Activated naive CD4-positive, alpha-beta T cell treated with anti-CD3 and anti-CD28 coated beads, Interleukin-2, amount 10 ng/mL, durations not matched to agents 7 days and 5 days (primary cell): ENCODE data around the gene TOR1A.

Experiments
- CTCF ChIA-PET: fragments of 350-600 bp; sonication (Branson Sonifier 250); formaldehyde crosslinking; loops from one replicate; lab custom pipeline; 2021; ENCODE audit warnings: antibody characterized with exemption; lab: Charles Lee
- DNase-seq: peaks from one replicate; pipeline ENCODE4 v3.0.0-alpha.2; 2020
- H3K27ac Mint-ChIP-seq: one replicate; pipeline ENCODE4 v1.8.0; 2021; ENCODE audit warnings: mild to moderate bottlenecking, moderate library complexity, mixed read lengths
- H3K27me3 Mint-ChIP-seq: one replicate; pipeline ENCODE4 v1.8.0; 2021; ENCODE audit warnings: mild to moderate bottlenecking, mixed read lengths
- H3K36me3 Mint-ChIP-seq: one replicate; pipeline ENCODE4 v1.8.0; 2021; ENCODE audit warnings: mixed read lengths
- H3K4me1 Mint-ChIP-seq: one replicate; pipeline ENCODE4 v1.8.0; 2021; ENCODE audit warnings: mixed read lengths
- H3K4me3 Mint-ChIP-seq: one replicate; pipeline ENCODE4 v1.8.0; 2021; ENCODE audit warnings: mild to moderate bottlenecking, moderate library complexity, mixed read lengths
- H3K9me3 Mint-ChIP-seq: one replicate; pipeline ENCODE4 v1.8.0; 2021; ENCODE audit warnings: mixed read lengths

Gene TOR1A, protein sequence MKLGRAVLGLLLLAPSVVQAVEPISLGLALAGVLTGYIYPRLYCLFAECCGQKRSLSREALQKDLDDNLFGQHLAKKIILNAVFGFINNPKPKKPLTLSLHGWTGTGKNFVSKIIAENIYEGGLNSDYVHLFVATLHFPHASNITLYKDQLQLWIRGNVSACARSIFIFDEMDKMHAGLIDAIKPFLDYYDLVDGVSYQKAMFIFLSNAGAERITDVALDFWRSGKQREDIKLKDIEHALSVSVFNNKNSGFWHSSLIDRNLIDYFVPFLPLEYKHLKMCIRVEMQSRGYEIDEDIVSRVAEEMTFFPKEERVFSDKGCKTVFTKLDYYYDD

DNA sequence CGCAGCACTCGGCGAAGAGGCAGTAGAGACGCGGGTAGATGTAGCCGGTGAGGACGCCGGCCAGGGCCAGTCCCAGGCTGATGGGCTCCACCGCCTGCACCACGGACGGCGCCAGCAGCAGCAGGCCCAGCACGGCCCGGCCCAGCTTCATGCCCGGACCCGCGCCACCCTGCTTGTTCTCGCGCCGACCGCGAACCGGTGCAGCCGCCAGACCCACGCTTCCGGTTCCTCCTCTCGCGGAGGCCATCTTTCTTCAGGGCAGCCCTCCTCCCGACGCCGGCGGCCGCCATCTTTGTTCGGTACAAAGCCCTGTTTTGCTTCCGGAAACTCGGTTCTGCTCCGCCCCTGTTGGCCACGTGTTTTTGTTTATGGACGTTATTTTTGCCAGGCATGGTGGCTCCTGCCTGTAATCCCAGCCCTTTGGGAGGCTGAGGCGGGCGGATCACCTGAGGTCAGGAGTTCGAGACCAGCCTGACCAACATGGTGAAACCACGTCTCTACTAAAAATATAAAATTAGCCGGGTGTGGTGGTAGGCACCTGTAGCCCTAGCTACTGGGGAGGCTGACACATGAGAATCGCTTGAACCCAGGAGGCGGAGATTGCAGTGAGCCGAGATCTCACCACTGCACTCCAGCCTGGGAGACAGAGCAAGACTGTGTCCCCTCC is at the start of gene TOR1A:
Gene TOR1A (minus strand): TSS at position 202 of the 667 bp plus-strand sequence. CDS start 51 bp downstream, at position 151.
- CTCF ChIA-PET: no interaction called here
- H3K27ac Mint-ChIP-seq: peak within 1 kb of the TSS; percentile 87
- peak; percentile 96 for DNase-seq
- H3K9me3 Mint-ChIP-seq: no peaks in the 10 kb centered on the region
- peak within 1 kb of the TSS; percentile 79 for H3K4me3 Mint-ChIP-seq
- no peaks in the 10 kb centered on the region for H3K27me3 Mint-ChIP-seq
- H3K36me3 Mint-ChIP-seq: peaks cover 26% of the 10 kb centered on the region
- peaks cover 19% of the 10 kb centered on the region for H3K4me1 Mint-ChIP-seq

GRCh38 chr9:129871046-129871445 is 47.1 kb upstream of the TOR1A start:
- no peaks in the 10 kb centered on the region for H3K27me3 Mint-ChIP-seq
- H3K36me3 Mint-ChIP-seq: peaks cover 66% of the 10 kb centered on the region
- H3K27ac Mint-ChIP-seq: peak overlapping the region; percentile 92
- CTCF ChIA-PET: no interaction called here
- no peaks in the 10 kb centered on the region for H3K9me3 Mint-ChIP-seq
- peak; percentile 6 for DNase-seq
- H3K4me1 Mint-ChIP-seq: peaks cover 71% of the 10 kb centered on the region
- peak overlapping the region; percentile 67 for H3K4me3 Mint-ChIP-seq

DNA sequence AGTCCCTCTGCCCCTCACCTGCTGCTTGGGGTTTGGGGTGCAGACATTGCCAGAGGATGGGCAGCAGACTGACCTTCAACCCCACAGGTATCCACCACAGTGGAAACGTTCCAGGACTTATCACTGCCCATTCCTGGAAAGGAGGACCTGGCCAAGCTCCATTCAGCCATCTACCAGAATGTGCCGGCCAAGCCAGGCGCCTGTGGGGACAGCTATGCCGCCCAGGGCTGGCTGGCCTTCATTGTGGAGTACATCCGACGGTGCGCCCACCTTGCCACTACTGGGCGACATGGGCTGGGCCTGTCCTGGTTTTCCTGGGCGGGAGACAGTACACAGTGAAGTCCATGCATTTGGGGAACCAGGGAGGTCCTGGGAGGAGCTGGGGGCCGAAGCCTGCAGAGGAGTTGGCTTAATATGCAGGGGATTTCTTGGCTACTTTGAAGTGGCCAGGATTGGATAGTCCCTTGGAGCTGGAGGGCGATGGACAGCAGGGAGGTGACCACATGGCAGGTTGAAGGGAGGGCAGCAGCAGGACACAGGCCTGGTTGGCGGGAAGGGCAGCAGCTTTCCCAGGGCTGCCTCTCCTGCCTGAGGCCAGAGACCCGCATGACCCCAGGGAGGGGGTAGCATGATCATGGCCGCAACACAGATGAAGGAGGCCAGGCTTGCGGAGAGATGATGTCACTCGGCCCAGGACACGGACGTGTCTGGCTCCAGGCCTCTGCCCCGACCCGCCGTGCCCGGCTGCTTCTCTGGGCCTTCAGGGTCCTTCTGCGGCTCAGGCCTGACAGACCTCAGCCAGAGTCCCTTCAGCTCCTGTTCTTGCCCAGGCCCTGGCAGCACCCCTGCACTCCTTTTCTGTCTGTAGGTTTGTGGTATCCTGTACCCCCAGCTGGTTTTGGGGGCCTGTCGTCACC is 45.9 kb upstream of the TOR1A start:
- CTCF ChIA-PET: interaction anchor here (1.2 to 2.7 kb wide), 3 partner anchors 12 to 31 kb away, joined by 3 to 15 read pairs (median 3); no protein-coding TSS in a partner anchor
- Mint-ChIP-seq H3K9me3 (no peaks in the 10 kb centered on the region), H3K36me3 (peaks cover 68% of the 10 kb centered on the region), H3K4me3 (peak overlapping the region; percentile 67), H3K27me3 (no peaks in the 10 kb centered on the region), H3K4me1 (peaks cover 79% of the 10 kb centered on the region), H3K27ac (peak overlapping the region; percentile 92)
- peak; percentile 21 for DNase-seq

DNA sequence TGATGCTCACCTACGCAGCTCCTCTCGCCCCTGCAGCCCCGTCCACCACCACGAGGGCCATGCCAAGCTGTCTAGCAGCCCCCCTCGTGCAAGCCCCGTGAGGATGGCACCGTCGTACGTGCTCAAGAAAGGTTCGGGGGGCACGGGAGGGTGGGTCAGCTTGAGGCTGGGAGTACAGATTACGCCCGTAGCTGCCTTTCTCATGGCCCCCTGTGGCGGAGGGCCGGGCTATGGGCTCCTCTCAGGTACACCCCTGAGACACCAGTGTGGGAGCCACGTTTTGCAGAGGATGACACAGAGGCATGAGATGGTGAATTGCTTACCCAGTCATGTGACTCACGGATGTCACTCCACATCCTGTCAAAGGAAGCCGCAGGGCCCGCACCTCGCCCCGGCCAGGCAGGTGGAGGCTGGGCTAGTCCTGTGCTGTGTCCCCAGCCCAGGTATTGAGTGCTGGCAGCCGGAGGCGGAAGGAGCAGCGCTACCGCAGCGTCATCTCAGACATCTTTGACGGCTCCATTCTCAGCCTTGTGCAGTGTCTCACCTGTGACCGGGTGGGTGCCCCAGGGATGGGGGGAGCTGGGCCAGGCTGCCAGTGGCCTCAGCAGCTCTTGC is 45.0 kb upstream of the TOR1A start:
- Mint-ChIP-seq H3K27ac (peak overlapping the region; percentile 92), H3K36me3 (peaks cover 63% of the 10 kb centered on the region), H3K27me3 (no peaks in the 10 kb centered on the region), H3K9me3 (no peaks in the 10 kb centered on the region), H3K4me1 (peaks cover 84% of the 10 kb centered on the region), H3K4me3 (peak overlapping the region; percentile 67)
- DNase-seq: peak; percentile 96
- CTCF ChIA-PET: interaction anchor here (0.5 to 2.7 kb wide), 5 partner anchors 13 to 985 kb away, joined by 3 to 15 read pairs (median 3); no protein-coding TSS in a partner anchor

DNA sequence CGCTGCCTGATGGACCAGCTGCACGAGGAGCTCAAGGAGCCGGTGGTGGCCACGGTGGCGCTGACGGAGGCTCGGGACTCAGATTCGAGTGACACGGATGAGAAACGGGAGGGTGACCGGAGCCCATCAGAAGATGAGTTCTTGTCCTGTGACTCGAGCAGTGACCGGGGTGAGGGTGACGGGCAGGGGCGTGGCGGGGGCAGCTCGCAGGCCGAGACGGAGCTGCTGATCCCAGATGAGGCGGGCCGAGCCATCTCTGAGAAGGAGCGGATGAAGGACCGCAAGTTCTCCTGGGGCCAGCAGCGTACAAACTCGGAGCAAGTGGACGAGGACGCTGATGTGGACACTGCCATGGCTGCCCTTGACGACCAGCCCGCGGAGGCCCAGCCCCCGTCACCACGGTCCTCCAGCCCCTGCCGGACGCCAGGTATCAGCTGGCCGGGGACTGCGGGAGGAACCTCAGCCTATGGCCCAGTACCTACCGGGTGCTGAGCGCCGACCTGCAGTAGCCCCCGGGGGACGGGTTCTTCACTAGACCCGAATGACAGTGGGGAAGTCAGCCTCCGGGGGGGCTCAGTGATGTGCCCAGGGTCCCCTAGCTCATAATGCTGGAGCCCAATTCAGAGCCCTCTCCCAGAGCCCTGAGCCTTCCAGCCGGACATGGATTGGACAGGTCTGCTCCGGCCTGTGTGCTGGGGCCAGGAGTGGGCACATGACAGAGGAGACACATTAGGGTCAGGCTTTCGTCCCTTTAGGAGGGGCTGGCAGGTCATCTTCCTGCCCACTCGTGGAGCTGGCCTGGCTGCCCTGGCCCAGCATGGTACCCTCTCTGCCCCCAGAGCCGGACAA is 44.3 kb upstream of the TOR1A start:
- peak overlapping the region; percentile 67 for H3K4me3 Mint-ChIP-seq
- DNase-seq: peak; percentile 22
- H3K27ac Mint-ChIP-seq: peak overlapping the region; percentile 92
- CTCF ChIA-PET: interaction anchor here (0.5 to 2.7 kb wide), 4 partner anchors 17 to 985 kb away, joined by 3 to 15 read pairs (median 4); no protein-coding TSS in a partner anchor
- H3K4me1 Mint-ChIP-seq: peaks cover 89% of the 10 kb centered on the region
- no peaks in the 10 kb centered on the region for H3K9me3 Mint-ChIP-seq
- H3K36me3 Mint-ChIP-seq: peaks cover 63% of the 10 kb centered on the region
- H3K27me3 Mint-ChIP-seq: no peaks in the 10 kb centered on the region

- H3K4me3 Mint-ChIP-seq: peak overlapping the region; percentile 10
- H3K36me3 Mint-ChIP-seq: peaks cover 64% of the 10 kb centered on the region
- CTCF ChIA-PET: interaction anchor here (0.6 to 2.7 kb wide), 5 partner anchors 13 to 64 kb away, joined by 3 to 15 read pairs (median 3); no protein-coding TSS in a partner anchor
- H3K27ac Mint-ChIP-seq: peak overlapping the region; percentile 92
- DNase-seq: peak; percentile 39
- H3K4me1 Mint-ChIP-seq: peaks cover 92% of the 10 kb centered on the region
- H3K9me3 Mint-ChIP-seq: no peaks in the 10 kb centered on the region
- no peaks in the 10 kb centered on the region for H3K27me3 Mint-ChIP-seq
Observed at GRCh38 chr9:129867136-129868022, 43.4 kb upstream of the TOR1A start.

DNA sequence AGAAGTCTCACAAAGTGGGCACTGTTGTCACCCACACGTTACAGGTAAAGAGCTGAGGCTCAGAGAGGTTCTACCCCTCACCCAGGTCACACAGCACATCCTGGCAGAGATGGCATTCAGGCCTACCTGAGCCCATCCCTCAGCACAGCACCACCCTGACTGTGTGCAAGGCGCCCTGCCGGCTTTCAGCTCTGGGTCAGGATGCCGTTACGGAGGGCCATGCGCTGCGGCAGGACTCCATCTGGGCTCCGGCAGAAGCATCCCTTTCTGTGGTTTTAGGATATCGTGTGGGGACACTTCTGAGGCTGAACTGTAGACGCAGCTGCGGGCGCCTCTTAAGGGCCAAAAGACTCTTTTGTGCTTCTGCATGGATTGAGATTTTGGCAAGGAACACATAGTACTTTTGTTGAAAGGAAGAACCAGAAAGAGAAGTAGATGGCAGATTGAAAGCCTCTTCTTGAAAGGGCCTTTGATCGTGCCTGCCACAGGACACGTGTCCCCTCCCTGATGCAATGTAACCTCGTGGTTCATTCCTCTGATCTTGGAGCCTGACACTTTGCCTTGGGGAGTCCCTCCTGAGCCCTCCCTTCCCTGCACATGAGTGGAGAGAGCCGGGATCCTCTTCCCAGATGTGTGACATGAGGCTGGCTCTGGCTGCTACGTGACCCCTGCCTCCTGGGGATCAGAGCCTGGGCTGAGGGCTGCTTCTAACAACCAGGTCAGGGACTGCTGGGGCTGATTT is 42.6 kb upstream of the TOR1A start:
- Mint-ChIP-seq H3K36me3 (peaks cover 65% of the 10 kb centered on the region), H3K4me1 (peaks cover 92% of the 10 kb centered on the region), H3K27me3 (no peaks in the 10 kb centered on the region), H3K27ac (peak overlapping the region; percentile 92), H3K9me3 (no peaks in the 10 kb centered on the region), H3K4me3 (peak overlapping the region; percentile 29)
- peak; percentile 79 for DNase-seq
- CTCF ChIA-PET: interaction anchor here (0.9 to 2.0 kb wide), 5 partner anchors 14 to 30 kb away, joined by 3 to 6 read pairs (median 3); no protein-coding TSS in a partner anchor

DNA sequence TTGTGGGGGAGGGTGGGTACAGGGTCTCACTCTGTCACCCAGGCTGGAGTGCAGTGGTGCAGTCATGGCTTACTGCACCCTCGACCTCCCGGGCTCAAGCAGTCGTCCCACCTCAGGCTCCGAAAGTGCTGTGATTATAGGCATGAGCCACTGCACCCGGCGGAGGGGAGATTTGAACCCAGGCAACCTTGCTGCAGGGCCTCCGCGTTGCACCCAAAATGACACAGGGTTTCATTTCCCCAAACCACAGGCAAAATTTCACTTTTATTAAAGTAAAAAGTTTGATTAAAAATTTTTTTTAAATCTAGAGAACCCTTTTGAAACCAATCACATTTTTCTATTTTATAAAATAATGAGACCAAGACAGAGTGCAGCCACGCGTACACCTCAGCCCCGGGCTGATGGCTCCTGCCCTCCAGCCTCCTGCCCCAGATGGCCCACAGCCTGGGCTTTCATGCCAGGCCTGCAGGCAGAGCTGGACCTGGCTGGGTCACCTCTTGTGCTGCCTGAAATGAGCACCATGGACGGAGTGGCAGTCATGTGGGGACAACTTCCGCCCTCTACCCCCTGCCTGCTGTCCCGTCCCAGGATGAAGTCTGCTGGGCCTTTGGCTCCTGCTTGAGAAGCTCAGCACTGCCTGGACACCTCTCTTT is 41.9 kb upstream of the TOR1A start:
- peaks cover 64% of the 10 kb centered on the region for H3K36me3 Mint-ChIP-seq
- peak overlapping the region; percentile 93 for H3K27ac Mint-ChIP-seq
- H3K9me3 Mint-ChIP-seq: no peaks in the 10 kb centered on the region
- no peaks in the 10 kb centered on the region for H3K27me3 Mint-ChIP-seq
- peak overlapping the region; percentile 29 for H3K4me3 Mint-ChIP-seq
- DNase-seq: no peak
- peaks cover 92% of the 10 kb centered on the region for H3K4me1 Mint-ChIP-seq
- CTCF ChIA-PET: interaction anchor here (0.7 to 2.0 kb wide), 6 partner anchors 19 to 29 kb away, joined by 3 to 6 read pairs (median 3); no protein-coding TSS in a partner anchor

DNA sequence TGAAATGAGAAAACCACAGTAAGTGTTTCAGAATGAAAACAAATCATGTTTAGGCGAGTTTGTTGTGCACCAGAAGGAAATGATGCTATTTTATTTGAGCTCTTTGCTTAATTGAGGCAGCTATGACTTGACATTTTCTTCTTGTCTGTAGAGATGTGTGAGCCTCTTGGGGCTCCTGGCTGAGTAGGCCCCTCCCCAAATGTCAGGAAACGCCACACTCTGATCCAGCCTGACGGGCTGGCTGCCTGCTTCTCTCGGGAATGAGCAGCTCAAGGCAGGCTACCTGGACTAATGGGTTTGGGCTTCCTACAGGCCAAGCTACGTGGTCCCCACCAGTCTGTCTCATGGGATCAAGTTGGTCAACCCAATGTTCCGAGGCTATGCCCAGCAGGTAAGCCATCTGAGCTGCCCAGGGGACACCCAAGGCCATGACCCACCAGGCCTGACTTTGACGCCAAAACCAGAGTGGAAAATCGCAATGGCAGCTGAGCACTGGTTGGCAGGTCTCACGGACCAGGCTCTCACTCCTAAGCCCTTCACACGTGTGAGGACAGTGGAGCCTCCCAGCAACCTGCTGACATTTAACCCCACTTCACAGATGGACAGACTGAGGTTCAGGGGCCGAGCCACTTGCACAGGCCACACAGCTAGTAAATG is 41.2 kb upstream of the TOR1A start:
- peaks cover 89% of the 10 kb centered on the region for H3K4me1 Mint-ChIP-seq
- H3K27me3 Mint-ChIP-seq: no peaks in the 10 kb centered on the region
- no peak overlapping the region for H3K4me3 Mint-ChIP-seq
- peak overlapping the region; percentile 93 for H3K27ac Mint-ChIP-seq
- H3K9me3 Mint-ChIP-seq: no peaks in the 10 kb centered on the region
- DNase-seq: no peak
- peaks cover 63% of the 10 kb centered on the region for H3K36me3 Mint-ChIP-seq
- CTCF ChIA-PET: interaction anchor here (0.7 to 2.0 kb wide), 7 partner anchors 20 to 91 kb away, joined by 3 to 6 read pairs (median 3); no protein-coding TSS in a partner anchor

- CTCF ChIA-PET: interaction anchor here (0.6 to 1.5 kb wide), 4 partner anchors 10 to 24 kb away, joined by 3 to 9 read pairs (median 3); no protein-coding TSS in a partner anchor
- H3K9me3 Mint-ChIP-seq: no peaks in the 10 kb centered on the region
- peak; percentile 90 for DNase-seq
- no peaks in the 10 kb centered on the region for H3K27me3 Mint-ChIP-seq
- peaks cover 56% of the 10 kb centered on the region for H3K36me3 Mint-ChIP-seq
- H3K27ac Mint-ChIP-seq: peak overlapping the region; percentile 93
- peak overlapping the region; percentile 62 for H3K4me3 Mint-ChIP-seq
- peaks cover 73% of the 10 kb centered on the region for H3K4me1 Mint-ChIP-seq
Observed at GRCh38 chr9:129863059-129863690, 39.2 kb upstream of the TOR1A start.
